GM18873 (cell line): ENCODE results near the gene POU2F2.

Experiments
- ATAC-seq: cut with Tn5 transposase; IDR thresholded peaks from one replicate; pipeline ENCODE4 v1.9.1; 2021; ENCODE audit warnings: mild to moderate bottlenecking, moderate library complexity, moderate number of reproducible peaks; ENCODE audit not compliant: unreplicated experiment, low FRiP score

Gene POU2F2

GRCh38 chr19:42086188-42086736 lies 46.0 kb downstream of the POU2F2 start:
- ATAC-seq = no peak

GRCh38 chr19:42083537-42083936 lies 48.7 kb downstream of the POU2F2 start:
- ATAC-seq = no peak

GRCh38 chr19:42081584-42082203 lies 50.6 kb downstream of the POU2F2 start:
- no peak for ATAC-seq

- ATAC-seq = no peak
These were observed 51.4 kb downstream of the POU2F2 start for GRCh38 chr19:42080764-42081375.

GRCh38 chr19:42079886-42080763 lies 52.1 kb downstream of the POU2F2 start:
- ATAC-seq = no peak

GRCh38 chr19:42079276-42079669 lies 53.0 kb downstream of the POU2F2 start:
- no peak for ATAC-seq

GRCh38 chr19:42078538-42079275 lies 53.5 kb downstream of the POU2F2 start:
- no peak for ATAC-seq

GRCh38 chr19:42078058-42078457 lies 54.2 kb downstream of the POU2F2 start:
- ATAC-seq = no peak

- no peak for ATAC-seq
These were observed 55.8 kb downstream of the POU2F2 start for GRCh38 chr19:42076380-42076944.

GRCh38 chr19:42075616-42076379 lies 56.4 kb downstream of the POU2F2 start, which contains the start of gene ZNF574:
Gene ZNF574, plus strand, starts transcription at chr19:42076166. Its CDS starts 2,441 bp downstream, at chr19:42078607.
- ATAC-seq = peak; percentile 94

- no peak for ATAC-seq
These were observed 57.0 kb downstream of the POU2F2 start for GRCh38 chr19:42075364-42075615.

- no peak for ATAC-seq
These were observed 57.5 kb downstream of the POU2F2 start for GRCh38 chr19:42074513-42075363.

GRCh38 chr19:42071247-42071646 lies 61.0 kb downstream of the POU2F2 start:
- no peak for ATAC-seq

GRCh38 chr19:42069619-42070351 lies 62.5 kb downstream of the POU2F2 start, which contains the start of gene GRIK5:
Gene GRIK5, minus strand, starts transcription at chr19:42070206. Its CDS starts 4,436 bp downstream, at chr19:42065770.
- no peak for ATAC-seq

- ATAC-seq = no peak
These were observed 63.3 kb downstream of the POU2F2 start for GRCh38 chr19:42068756-42069571.

- ATAC-seq = no peak
These were observed 63.9 kb downstream of the POU2F2 start for GRCh38 chr19:42068361-42068755.

- no peak for ATAC-seq
These were observed 64.8 kb downstream of the POU2F2 start for GRCh38 chr19:42067315-42067888.
